B cell (primary cell): ENCODE data around the gene PGLYRP2.

Experiments
- EZH2 ChIP-seq: IDR thresholded peaks from 2 replicates; pipeline ENCODE4 v1.6.1; 2012; ENCODE audit warnings: borderline replicate concordance, low read depth, mild to moderate bottlenecking, moderate library complexity, low read length; ENCODE audit not compliant: insufficient read depth, poor library complexity, severe bottlenecking
- TF ChIP-seq, protein P1 (sequence below): fragments of 200-600 bp; IDR thresholded peaks from one replicate; pipeline ENCODE4 v1.8.0; 2022; ENCODE audit warnings: antibody characterized with exemption, mild to moderate bottlenecking

DNA sequence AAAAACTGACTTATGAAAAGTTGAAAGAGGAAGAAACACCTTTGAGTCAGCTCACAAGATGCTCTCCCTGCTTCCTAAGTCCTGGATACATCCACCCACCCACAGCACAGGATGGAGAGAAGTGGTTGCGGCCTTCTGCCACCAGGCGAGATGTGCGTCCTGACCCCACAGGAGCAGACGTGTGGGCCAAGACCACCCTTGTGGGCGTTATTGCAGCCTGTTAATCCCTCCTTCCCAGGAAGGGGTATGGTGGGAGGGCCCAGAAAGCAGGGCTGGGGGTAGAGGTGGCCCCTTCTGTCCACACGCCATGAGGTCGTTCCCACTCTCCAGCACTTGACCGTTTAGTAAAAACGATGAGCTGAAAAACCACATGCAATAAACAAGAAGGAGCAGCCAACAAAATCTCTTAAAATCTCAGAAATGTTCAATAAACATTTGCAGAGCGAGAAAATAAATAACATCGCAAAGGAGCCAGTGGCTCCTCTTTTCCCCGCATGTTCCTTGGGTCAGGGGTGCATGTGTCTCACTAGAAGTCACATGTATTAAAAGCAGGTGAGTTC lies 58.1 kb downstream of the PGLYRP2 start:
- TF ChIP-seq, protein P1, sequence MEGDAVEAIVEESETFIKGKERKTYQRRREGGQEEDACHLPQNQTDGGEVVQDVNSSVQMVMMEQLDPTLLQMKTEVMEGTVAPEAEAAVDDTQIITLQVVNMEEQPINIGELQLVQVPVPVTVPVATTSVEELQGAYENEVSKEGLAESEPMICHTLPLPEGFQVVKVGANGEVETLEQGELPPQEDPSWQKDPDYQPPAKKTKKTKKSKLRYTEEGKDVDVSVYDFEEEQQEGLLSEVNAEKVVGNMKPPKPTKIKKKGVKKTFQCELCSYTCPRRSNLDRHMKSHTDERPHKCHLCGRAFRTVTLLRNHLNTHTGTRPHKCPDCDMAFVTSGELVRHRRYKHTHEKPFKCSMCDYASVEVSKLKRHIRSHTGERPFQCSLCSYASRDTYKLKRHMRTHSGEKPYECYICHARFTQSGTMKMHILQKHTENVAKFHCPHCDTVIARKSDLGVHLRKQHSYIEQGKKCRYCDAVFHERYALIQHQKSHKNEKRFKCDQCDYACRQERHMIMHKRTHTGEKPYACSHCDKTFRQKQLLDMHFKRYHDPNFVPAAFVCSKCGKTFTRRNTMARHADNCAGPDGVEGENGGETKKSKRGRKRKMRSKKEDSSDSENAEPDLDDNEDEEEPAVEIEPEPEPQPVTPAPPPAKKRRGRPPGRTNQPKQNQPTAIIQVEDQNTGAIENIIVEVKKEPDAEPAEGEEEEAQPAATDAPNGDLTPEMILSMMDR = no peak
- TF ChIP-seq EZH2 = no peak
